K562 (cell line): Measurements from ENCODE around the gene SHISA4. TPM values are rescaled to one million over a fixed set of nuclear protein-coding genes. Genes with fewer than 3 reads are reported as not detected.

ENCODE experiments used
- ATAC-seq: fragments of 200-7000 bp; cut with Tn5 transposase; 3 replicates; pipeline ENCODE4 v1.9.1; 2020; ENCODE audit warnings: moderate library complexity
- BruUV-seq: library from RNA; stranded (reverse); fragments of 400-500 nt; replicated peaks from 2 replicates; lab custom pipeline; 2021; lab: Mats Ljungman, UMichigan
- CTCF ChIA-PET: fragments of 300-600 bp; formaldehyde crosslinking; extraction: SDS; loops from one replicate; lab custom pipeline; 2021; ENCODE audit warnings: low intra/inter-chr PET ratio; lab: Yijun Ruan, JAX
- POLR2A ChIA-PET: fragments of 300-600, 350-650 bp; sonication (Branson Sonifier 250); formaldehyde crosslinking; extraction: SDS; loops from one replicate; lab custom pipeline; 2021; ENCODE audit warnings: antibody characterized with exemption, inconsistent platforms; lab: Yijun Ruan, JAX
- DNase-seq, 4 experiments: peaks; one replicate each; pipeline versions ENCODE4 v3.0.0 to v3.0.0-alpha.2; 2011 to 2018; ENCODE audit warnings: low spot score in 3 of 4, mixed read lengths in 3 of 4; ENCODE audit errors: extremely low read depth in 1 of 4
- FAIRE-seq: peaks from 2 replicates; lab custom pipeline; 2011; peaks lifted over from hg19 to GRCh38; lab: Jason Lieb, UNC
- H2AFZ ChIP-seq: 2 replicates; pipeline ENCODE4 v1.6.0; 2011; ENCODE audit warnings: low read depth, low read length, control low read depth, inconsistent platforms
- H3K27ac ChIP-seq: fragments of 200-600 bp; 3 replicates; pipeline ENCODE4 v1.8.0; 2011; ENCODE audit warnings: low read depth, mild to moderate bottlenecking, control low read depth, inconsistent platforms, low read length, moderate library complexity, mixed read lengths; ENCODE audit errors: extremely low read depth
- H3K27me3 ChIP-seq, 2 experiments: fragments of 300-600 bp in 1 of 2; 2 replicates in 1 of 2; 3 replicates in 1 of 2; pipeline versions ENCODE4 v1.6.0 to v1.8.0; 2011; ENCODE audit warnings: inconsistent platforms in 2 of 2, low read length in 2 of 2, mild to moderate bottlenecking in 1 of 2, mixed read lengths in 1 of 2, moderate library complexity in 1 of 2; ENCODE audit not compliant: control insufficient read depth in 2 of 2, insufficient read depth in 2 of 2
- H3K36me3 ChIP-seq: fragments of 300-600 bp; 3 replicates; pipeline ENCODE4 v1.8.0; 2011; ENCODE audit warnings: mild to moderate bottlenecking, low read length, inconsistent platforms; ENCODE audit not compliant: control insufficient read depth, insufficient read depth
- H3K4me1 ChIP-seq, 2 experiments: fragments of 200-600 bp in 1 of 2; replicated peaks in 1 of 2; 2 replicates in 1 of 2; 3 replicates in 1 of 2; pipeline versions ENCODE4 v1.5.1 to v1.8.0; 2011; ENCODE audit warnings: inconsistent platforms in 2 of 2, low read length in 2 of 2, mild to moderate bottlenecking in 1 of 2, mixed read lengths in 1 of 2, moderate library complexity in 1 of 2; ENCODE audit not compliant: control insufficient read depth in 2 of 2, insufficient read depth in 2 of 2
- H3K4me2 ChIP-seq: 2 replicates; pipeline ENCODE4 v1.6.1; 2011; ENCODE audit warnings: low read length, control low read depth, inconsistent platforms, mixed read lengths; ENCODE audit not compliant: insufficient read depth
- H3K4me3 ChIP-seq: fragments of 200-600 bp; sonication (generic), shearing (Covaris generic); 2 replicates; pipeline ENCODE4 v1.5.1; 2016; ENCODE audit warnings: control low read depth, inconsistent platforms
- H3K79me2 ChIP-seq: fragments of 200-600 bp; 3 replicates; pipeline ENCODE4 v1.8.0; 2011; ENCODE audit warnings: low read length, inconsistent platforms; ENCODE audit not compliant: control insufficient read depth, insufficient read depth
- H3K9ac ChIP-seq, 2 experiments: 2 replicates each; pipeline versions ENCODE4 v1.6.0 to v1.6.1; 2011; ENCODE audit warnings: low read depth in 2 of 2, low read length in 2 of 2, control low read depth in 1 of 2, inconsistent platforms in 1 of 2, mild to moderate bottlenecking in 1 of 2, mixed read lengths in 1 of 2; ENCODE audit not compliant: insufficient read depth in 1 of 2
- H3K9me1 ChIP-seq: one replicate; pipeline ENCODE4 v1.6.0; 2011; ENCODE audit warnings: inconsistent platforms, mild to moderate bottlenecking, low read length, moderate library complexity; ENCODE audit not compliant: control insufficient read depth, insufficient read depth
- H3K9me3 ChIP-seq: replicated peaks from 2 replicates; pipeline ENCODE4 v1.5.1; 2011; ENCODE audit warnings: low read depth, low read length, inconsistent platforms; ENCODE audit not compliant: control insufficient read depth, insufficient read depth
- H4K20me1 ChIP-seq: replicated peaks from 2 replicates; pipeline ENCODE4 v1.6.1; 2011; ENCODE audit warnings: low read length, inconsistent platforms, mixed read lengths; ENCODE audit not compliant: control insufficient read depth, insufficient read depth
- EP400 ChIP-seq: fragments of 450-650 bp; IDR thresholded peaks from 2 replicates; pipeline ENCODE4 v1.6.1; 2017; ENCODE audit warnings: antibody characterized with exemption, mild to moderate bottlenecking, moderate library complexity
- GMEB1 ChIP-seq: fragments of 250-450 bp; sonication (Bioruptor Pico); IDR thresholded peaks from 2 replicates; pipeline ENCODE4 v1.4.0; 2020; ENCODE audit warnings: mild to moderate bottlenecking
- HNRNPK ChIP-seq: fragments of 200-400 bp; formaldehyde crosslinking; IDR thresholded peaks from one replicate; pipeline ENCODE4 v1.6.1; 2018; ENCODE audit warnings: mild to moderate bottlenecking, low read depth, low read length; ENCODE audit not compliant: poor library complexity, severe bottlenecking
- NEUROD1 ChIP-seq: fragments of 150-350 bp; IDR thresholded peaks from 2 replicates; pipeline ENCODE4 v1.6.1; 2014; ENCODE audit warnings: borderline replicate concordance, low read length, low read depth; ENCODE audit not compliant: partially characterized antibody
- NR1H2 ChIP-seq: sonication (generic); formaldehyde crosslinking; IDR thresholded peaks from 2 replicates; pipeline ENCODE4 v1.4.0; 2020; ENCODE audit warnings: mild to moderate bottlenecking, missing genetic modification reagents
- PHB2 ChIP-seq: fragments of 450-650 bp; IDR thresholded peaks from 2 replicates; pipeline ENCODE4 v1.6.1; 2017; ENCODE audit warnings: low read depth
- RERE ChIP-seq: sonication (generic); formaldehyde crosslinking; IDR thresholded peaks from 2 replicates; pipeline ENCODE4 v1.8.0; 2023; ENCODE audit warnings: missing genetic modification reagents, mild to moderate bottlenecking, borderline replicate concordance
- SETDB1 ChIP-seq: IDR thresholded peaks from one replicate; pipeline ENCODE4 v1.6.1; 2012; ENCODE audit warnings: low read length, control low read depth, inconsistent platforms
- TEAD1 ChIP-seq, 2 experiments: fragments of 450-650 bp in 1 of 2; sonication (generic) in 1 of 2; formaldehyde crosslinking; IDR thresholded peaks; 2 replicates each; pipeline versions ENCODE4 v1.4.0 to v1.8.0; 2020 to 2022; ENCODE audit warnings: mild to moderate bottlenecking in 2 of 2, missing genetic modification reagents in 1 of 2
- WGBS: fragments of 100-300 bp; shearing (Covaris generic); methylation state at CpG from one replicate; pipeline ENCODE4 v1.1.6; 2016; ENCODE audit warnings: low coverage, mixed read lengths; ENCODE audit not compliant: insufficient coverage; ENCODE audit errors: missing lambda C conversion rate; 5-methylcytosine and 5-hydroxymethylcytosine counted together
- in situ Hi-C: fragments of 300-500 bp; cut with MboI; formaldehyde crosslinking; loops from 4 replicates; pipeline ENCODE4 v1.15.0; 2018; ENCODE audit warnings: inconsistent platforms, mixed read lengths
- intact Hi-C: fragments of 100-400 bp; cut with micrococcal nuclease; formaldehyde crosslinking; loops from 2 replicates; pipeline ENCODE4 v1.14.2; 2022
- polyA plus RNA-seq, 8 experiments: library from polyadenylated mRNA; depleted of rRNA in 4 of 8; stranded (reverse) in 5 of 8; unstranded in 3 of 8; fragments of >200 nt; fragmentation: Nextera tagmentation in 2 of 8; fragmentation: Illumina TruSeq in 1 of 8; extraction: Ambion mirVana in 2 of 8; extraction: Trizol in 1 of 8; gene quantifications; 2 replicates each; pipeline versions ENCODE4 v1.2.1 to v1.2.3, GENCODE V29; 2011 to 2014; ENCODE audit warnings: inconsistent platforms in 1 of 8, missing spikeins in 1 of 8
- total RNA-seq, 7 experiments: library from RNA; depleted of rRNA in 6 of 7; stranded (reverse); fragments of >200 nt in 6 of 7; fragmentation: Illumina TruSeq in 2 of 7; extraction: Trizol in 2 of 7; gene quantifications; 2 replicates each; pipeline versions ENCODE4 v1.2.1 to v1.2.3, GENCODE V29; 2011 to 2021; ENCODE audit warnings: low replicate concordance in 1 of 7
- TF ChIP-seq, protein P1 (sequence below): fragments of 450-650 bp; IDR thresholded peaks from 2 replicates; pipeline ENCODE4 v1.6.1; 2018; ENCODE audit warnings: mild to moderate bottlenecking, low read depth; ENCODE audit not compliant: partially characterized antibody
- TF ChIP-seq, protein P2 (sequence below): fragments of 250-450 bp; sonication (Bioruptor Pico); IDR thresholded peaks from 2 replicates; pipeline ENCODE4 v1.5.0; 2021

SHISA4 gene
- total and polyA plus RNA-seq, 9 of the 15 experiments (the other 6 are each of a cell fraction or from before 2014, with no cell fraction given) = 0.15 to 0.95 (median 0.68) TPM; not detected in 2

DNA sequence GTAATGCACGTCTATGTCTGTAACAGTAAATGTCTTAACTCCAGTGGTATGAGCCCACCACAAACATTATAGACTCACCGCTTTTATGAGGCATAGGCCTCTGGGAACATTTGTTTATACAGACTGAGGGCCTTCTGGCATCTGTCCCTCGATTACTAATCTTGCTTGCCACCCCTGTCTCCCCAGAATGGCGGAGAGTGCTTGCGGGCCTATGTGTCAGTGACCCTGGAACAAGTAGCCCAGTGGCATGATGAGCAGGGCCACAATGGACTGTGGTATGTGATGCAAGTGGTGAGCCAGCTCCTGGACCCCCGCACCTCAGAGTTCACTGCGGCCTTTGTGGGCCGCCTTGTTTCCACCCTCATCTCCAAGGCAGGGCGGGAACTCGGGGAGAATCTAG is 18.3 kb upstream of the SHISA4 start (continued):
- TF ChIP-seq GMEB1 (CRISPR knock-in tag) = no peak
- TF ChIP-seq, protein P1, sequence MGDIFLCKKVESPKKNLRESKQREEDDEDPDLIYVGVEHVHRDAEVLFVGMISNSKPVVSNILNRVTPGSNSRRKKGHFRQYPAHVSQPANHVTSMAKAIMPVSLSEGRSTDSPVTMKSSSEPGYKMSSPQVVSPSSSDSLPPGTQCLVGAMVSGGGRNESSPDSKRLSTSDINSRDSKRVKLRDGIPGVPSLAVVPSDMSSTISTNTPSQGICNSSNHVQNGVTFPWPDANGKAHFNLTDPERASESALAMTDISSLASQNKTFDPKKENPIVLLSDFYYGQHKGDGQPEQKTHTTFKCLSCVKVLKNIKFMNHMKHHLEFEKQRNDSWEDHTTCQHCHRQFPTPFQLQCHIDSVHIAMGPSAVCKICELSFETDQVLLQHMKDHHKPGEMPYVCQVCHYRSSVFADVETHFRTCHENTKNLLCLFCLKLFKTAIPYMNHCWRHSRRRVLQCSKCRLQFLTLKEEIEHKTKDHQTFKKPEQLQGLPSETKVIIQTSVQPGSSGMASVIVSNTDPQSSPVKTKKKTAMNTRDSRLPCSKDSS = no peak
- TF ChIP-seq EP400 = no peak
- no peak for TF ChIP-seq NEUROD1
- TF ChIP-seq SETDB1 = no peak
- TF ChIP-seq, protein P2, sequence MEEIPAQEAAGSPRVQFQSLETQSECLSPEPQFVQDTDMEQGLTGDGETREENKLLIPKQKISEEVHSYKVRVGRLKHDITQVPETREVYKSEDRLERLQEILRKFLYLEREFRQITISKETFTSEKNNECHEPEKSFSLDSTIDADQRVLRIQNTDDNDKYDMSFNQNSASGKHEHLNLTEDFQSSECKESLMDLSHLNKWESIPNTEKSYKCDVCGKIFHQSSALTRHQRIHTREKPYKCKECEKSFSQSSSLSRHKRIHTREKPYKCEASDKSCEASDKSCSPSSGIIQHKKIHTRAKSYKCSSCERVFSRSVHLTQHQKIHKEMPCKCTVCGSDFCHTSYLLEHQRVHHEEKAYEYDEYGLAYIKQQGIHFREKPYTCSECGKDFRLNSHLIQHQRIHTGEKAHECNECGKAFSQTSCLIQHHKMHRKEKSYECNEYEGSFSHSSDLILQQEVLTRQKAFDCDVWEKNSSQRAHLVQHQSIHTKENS (CRISPR knock-in tag) = no peak

DNA sequence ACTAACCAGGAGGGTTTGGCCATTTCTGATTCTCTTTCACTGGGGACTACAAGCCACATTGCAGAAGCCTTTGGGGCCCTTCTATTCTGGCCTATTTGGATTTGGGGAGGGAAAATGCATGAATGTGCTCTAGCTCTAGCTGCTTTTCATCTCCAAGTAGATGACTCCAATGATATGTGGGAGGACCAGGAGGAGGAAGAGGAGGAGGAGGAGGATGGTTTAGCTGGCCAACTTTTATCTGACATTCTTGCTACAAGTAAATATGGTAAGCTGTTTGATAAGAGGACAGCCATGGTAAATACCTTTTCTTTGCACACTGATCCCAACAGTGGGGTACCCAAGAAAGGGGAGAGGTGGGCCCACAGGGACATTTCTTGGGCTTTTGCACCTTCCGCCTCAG is 14.0 kb upstream of the SHISA4 start:
- Histone ChIP-seq H3K4me1 (no peaks in the 10 kb centered on the region), H4K20me1 (peaks cover 4% of the 10 kb centered on the region), H3K9me1 (no peaks in the 10 kb centered on the region), H2AFZ (no peak overlapping the region), H3K9me3 (no peaks in the 10 kb centered on the region), H3K27ac (no peak overlapping the region), H3K9ac (no peak overlapping the region), H3K27me3 (no peaks in the 10 kb centered on the region), H3K4me2 (no peak overlapping the region), H3K36me3 (peaks cover 80% of the 10 kb centered on the region), H3K79me2 (no peaks in the 10 kb centered on the region), H3K4me3 (no peak overlapping the region)
- 100% methylated on average over 1 of the region's 1 CpG for WGBS
- ATAC-seq = no peak
- DNase-seq = no peak
- intact Hi-C loops = no loop called here
- no peak for FAIRE-seq
- ChIA-PET CTCF (no interaction called here), POLR2A (interaction anchor here (0.6 to 1.7 kb wide), 8 partner anchors 9 to 334 kb away, joined by 3 to 9 read pairs (median 4); partner anchors contain the start of gene IPO9)
- no TSS peak for BruUV-seq
- in situ Hi-C loops = no loop called here
- TF ChIP-seq NR1H2 (CRISPR knock-in tag) = no peak
- no peak for TF ChIP-seq TEAD1 (CRISPR knock-in tag; IDR thresholded peaks at IDR 0.05)
- TF ChIP-seq PHB2 = no peak
- TF ChIP-seq HNRNPK = no peak
- no peak for TF ChIP-seq RERE (CRISPR knock-in tag)
